GM18505 (cell line): ENCODE results near the gene SETBP1.

Experiments used
- ATAC-seq: cut with Tn5 transposase; IDR thresholded peaks from one replicate; pipeline ENCODE4 v1.9.1; 2021; ENCODE audit not compliant: unreplicated experiment
- POLR2A ChIP-seq: IDR thresholded peaks from 4 replicates; pipeline ENCODE4 v1.6.1; 2011; ENCODE audit warnings: borderline replicate concordance; ENCODE audit not compliant: insufficient read depth, insufficient read length; ENCODE audit errors: extremely low read depth

SETBP1 gene

GRCh38 chr18:44885507-44885906, 204.8 kb downstream of the SETBP1 start:
- no peak for TF ChIP-seq POLR2A
- no peak for ATAC-seq

GRCh38 chr18:44887227-44887631, 206.5 kb downstream of the SETBP1 start:
- peak; percentile 88 for ATAC-seq
- TF ChIP-seq POLR2A = no peak

- TF ChIP-seq POLR2A = no peak
- no peak for ATAC-seq
These were observed 208.4 kb downstream of the SETBP1 start for GRCh38 chr18:44889111-44889510.

- ATAC-seq = no peak
- no peak for TF ChIP-seq POLR2A
These were observed 212.5 kb downstream of the SETBP1 start for GRCh38 chr18:44893045-44893706.

- no peak for TF ChIP-seq POLR2A
- ATAC-seq = no peak
These were observed 213.3 kb downstream of the SETBP1 start for GRCh38 chr18:44893966-44894365.

- no peak for ATAC-seq
These were observed 214.6 kb downstream of the SETBP1 start for GRCh38 chr18:44895176-44895798.

GRCh38 chr18:44896846-44897245, 216.2 kb downstream of the SETBP1 start:
- TF ChIP-seq POLR2A = no peak
- ATAC-seq = no peak

More at GRCh38 chr18:44895176-44895798, 214.6 kb downstream of the SETBP1 start:
- TF ChIP-seq POLR2A = no peak

GRCh38 chr18:44897411-44897810, 216.7 kb downstream of the SETBP1 start:
- no peak for ATAC-seq

GRCh38 chr18:44897816-44898215, 217.1 kb downstream of the SETBP1 start:
- no peak for ATAC-seq
- no peak for TF ChIP-seq POLR2A

More at GRCh38 chr18:44897411-44897810, 216.7 kb downstream of the SETBP1 start:
- TF ChIP-seq POLR2A = no peak

- no peak for ATAC-seq
- TF ChIP-seq POLR2A = no peak
These were observed 217.8 kb downstream of the SETBP1 start for GRCh38 chr18:44898498-44898897.

- ATAC-seq = no peak
- no peak for TF ChIP-seq POLR2A
These were observed 219.1 kb downstream of the SETBP1 start for GRCh38 chr18:44899832-44900231.

- ATAC-seq = no peak
- no peak for TF ChIP-seq POLR2A
These were observed 219.9 kb downstream of the SETBP1 start for GRCh38 chr18:44900627-44901026.

- ATAC-seq = no peak
- TF ChIP-seq POLR2A = no peak
These were observed 220.6 kb downstream of the SETBP1 start for GRCh38 chr18:44901283-44901682.

- TF ChIP-seq POLR2A = no peak
- ATAC-seq = no peak
These were observed 222.6 kb downstream of the SETBP1 start for GRCh38 chr18:44903327-44903726.
